ENCODE data around the gene HNRNPAB.

DNA sequence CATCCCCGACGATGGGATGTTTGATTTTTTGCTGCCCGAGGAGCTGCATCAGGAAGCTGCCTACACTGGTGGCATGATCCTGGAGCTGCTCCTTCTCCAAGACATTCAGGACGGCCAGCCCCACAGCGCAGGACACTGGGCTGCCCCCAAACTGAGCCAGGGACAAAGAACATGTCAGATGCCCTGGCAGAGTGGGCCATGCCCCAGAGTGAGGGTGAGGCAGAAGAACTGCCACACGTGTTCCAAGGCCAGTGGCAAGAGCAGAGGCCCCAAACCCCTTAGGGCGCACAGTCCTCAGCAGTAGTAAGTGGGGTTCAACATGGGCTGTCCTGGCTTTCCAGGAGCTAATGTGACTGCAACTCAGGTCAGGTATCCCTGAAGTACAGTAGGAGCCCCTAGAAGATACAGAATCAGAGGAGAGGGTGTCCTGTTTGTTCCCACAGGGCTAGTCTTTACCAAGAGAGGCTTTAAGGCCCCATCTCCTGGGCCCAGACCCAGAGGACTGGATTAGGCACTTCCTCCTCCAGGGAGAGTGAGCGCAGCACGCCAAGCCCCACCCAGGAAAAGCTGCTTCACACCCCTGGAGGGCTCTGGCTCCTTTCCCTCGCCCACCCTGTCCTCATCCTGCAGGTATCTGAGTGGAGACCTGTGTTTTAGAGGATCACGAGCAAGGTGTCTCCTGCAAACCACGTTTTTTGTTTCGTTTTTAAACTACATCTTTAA is 11.1 kb downstream of the HNRNPAB start:
- no peak for TF ChIP-seq EZH2 (IDR thresholded peaks at IDR 0.05; ENCODE audit: borderline replicate concordance)
- TF ChIP-seq, protein P1, sequence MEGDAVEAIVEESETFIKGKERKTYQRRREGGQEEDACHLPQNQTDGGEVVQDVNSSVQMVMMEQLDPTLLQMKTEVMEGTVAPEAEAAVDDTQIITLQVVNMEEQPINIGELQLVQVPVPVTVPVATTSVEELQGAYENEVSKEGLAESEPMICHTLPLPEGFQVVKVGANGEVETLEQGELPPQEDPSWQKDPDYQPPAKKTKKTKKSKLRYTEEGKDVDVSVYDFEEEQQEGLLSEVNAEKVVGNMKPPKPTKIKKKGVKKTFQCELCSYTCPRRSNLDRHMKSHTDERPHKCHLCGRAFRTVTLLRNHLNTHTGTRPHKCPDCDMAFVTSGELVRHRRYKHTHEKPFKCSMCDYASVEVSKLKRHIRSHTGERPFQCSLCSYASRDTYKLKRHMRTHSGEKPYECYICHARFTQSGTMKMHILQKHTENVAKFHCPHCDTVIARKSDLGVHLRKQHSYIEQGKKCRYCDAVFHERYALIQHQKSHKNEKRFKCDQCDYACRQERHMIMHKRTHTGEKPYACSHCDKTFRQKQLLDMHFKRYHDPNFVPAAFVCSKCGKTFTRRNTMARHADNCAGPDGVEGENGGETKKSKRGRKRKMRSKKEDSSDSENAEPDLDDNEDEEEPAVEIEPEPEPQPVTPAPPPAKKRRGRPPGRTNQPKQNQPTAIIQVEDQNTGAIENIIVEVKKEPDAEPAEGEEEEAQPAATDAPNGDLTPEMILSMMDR (IDR thresholded peaks at IDR 0.05; ENCODE audit: poor library complexity), result no peak
- no peak for TF ChIP-seq EZH2phosphoT487 (IDR thresholded peaks at IDR 0.05; ENCODE audit: low read depth, severe bottlenecking, unreplicated experiment)
